HepG2 (cell line): Measurements from ENCODE around the gene UAP1L1. TPM values are rescaled to one million over a fixed set of nuclear protein-coding genes. Genes with fewer than 3 reads are reported as not detected.
A peak's percentile ranks its signal among the peaks of the same experiment; 100 is the strongest.

Experiments used
- ARHGAP35 ChIP-seq: sonication (generic); formaldehyde crosslinking; IDR thresholded peaks from 2 replicates; pipeline ENCODE4 v1.9.0; 2022; ENCODE audit warnings: mild to moderate bottlenecking, inconsistent platforms, moderate library complexity, missing genetic modification reagents, borderline replicate concordance
- HES4 ChIP-seq: sonication (generic); formaldehyde crosslinking; IDR thresholded peaks from 2 replicates; pipeline ENCODE4 v1.9.0; 2021; ENCODE audit warnings: mild to moderate bottlenecking, missing genetic modification reagents, borderline replicate concordance
- HNRNPLL ChIP-seq: fragments of 200-400 bp; formaldehyde crosslinking; IDR thresholded peaks from 2 replicates; pipeline ENCODE4 v1.6.1; 2017; ENCODE audit warnings: mild to moderate bottlenecking, low read depth, low read length; ENCODE audit not compliant: poor library complexity, severe bottlenecking
- MATR3 ChIP-seq: sonication (generic); formaldehyde crosslinking; IDR thresholded peaks from 2 replicates; pipeline ENCODE4 v1.4.0; 2020; ENCODE audit warnings: missing genetic modification reagents
- NFKBIZ ChIP-seq: IDR thresholded peaks from 2 replicates; pipeline ENCODE4 v1.6.1; 2018; ENCODE audit warnings: missing genetic modification reagents, missing compliant biosample characterization
- PITX1 ChIP-seq: sonication (generic); formaldehyde crosslinking; IDR thresholded peaks from 2 replicates; pipeline ENCODE4 v1.5.1; 2020; ENCODE audit warnings: mild to moderate bottlenecking, missing genetic modification reagents
- SIX1 ChIP-seq: sonication (generic); formaldehyde crosslinking; IDR thresholded peaks from 2 replicates; pipeline ENCODE4 v1.4.0; 2020; ENCODE audit warnings: missing genetic modification reagents, borderline replicate concordance
- ZKSCAN8 ChIP-seq: IDR thresholded peaks from 2 replicates; pipeline ENCODE4 v1.6.1; 2016; ENCODE audit warnings: borderline replicate concordance, missing genetic modification reagents, missing compliant biosample characterization
- ZNF274 ChIP-seq: sonication (generic); formaldehyde crosslinking; IDR thresholded peaks from 2 replicates; pipeline ENCODE4 v1.5.1; 2020; ENCODE audit warnings: mild to moderate bottlenecking, missing genetic modification reagents
- ZNF567 ChIP-seq: sonication (generic); formaldehyde crosslinking; IDR thresholded peaks from 2 replicates; pipeline ENCODE4 v1.8.1; 2023; ENCODE audit warnings: mild to moderate bottlenecking, missing genetic modification reagents, borderline replicate concordance
- ZNF746 ChIP-seq: sonication (generic); formaldehyde crosslinking; IDR thresholded peaks from 2 replicates; pipeline ENCODE4 v1.8.0; 2022; ENCODE audit warnings: mild to moderate bottlenecking, missing genetic modification reagents
- ZNF761 ChIP-seq: sonication (generic); formaldehyde crosslinking; conservative IDR thresholded peaks from 2 replicates; pipeline ENCODE4 v1.4.0; 2020; ENCODE audit warnings: mild to moderate bottlenecking, missing genetic modification reagents
- ZNF83 ChIP-seq: sonication (generic); formaldehyde crosslinking; IDR thresholded peaks from 2 replicates; pipeline ENCODE4 v1.4.0; 2020; ENCODE audit warnings: missing genetic modification reagents, mild to moderate bottlenecking, borderline replicate concordance
- ZZZ3 ChIP-seq: sonication (generic); formaldehyde crosslinking; IDR thresholded peaks from 2 replicates; pipeline ENCODE4 v1.4.0; 2020; ENCODE audit warnings: missing genetic modification reagents, mild to moderate bottlenecking, borderline replicate concordance
- polyA plus RNA-seq, 8 experiments: library from polyadenylated mRNA; depleted of rRNA in 3 of 8; stranded (reverse) in 7 of 8; unstranded in 1 of 8; fragments of >200 nt; fragmentation: Illumina TruSeq in 4 of 8; extraction: Trizol in 4 of 8; gene quantifications; 2 replicates each; pipeline versions ENCODE4 v1.2.1 to v1.2.3, GENCODE V29; 2011 to 2016; ENCODE audit warnings: low read depth in 4 of 8, missing spikeins in 1 of 8, mixed read lengths in 1 of 8; ENCODE audit not compliant: insufficient read depth in 1 of 8
- total RNA-seq, 5 experiments: library from RNA; depleted of rRNA; stranded (reverse); fragments of >200 nt; fragmentation: Illumina TruSeq; extraction: Trizol; gene quantifications; 2 replicates each; pipeline ENCODE4 v1.2.3, GENCODE V29; 2016; ENCODE audit warnings: low read depth in 1 of 5
- TF ChIP-seq, protein P1 (sequence below): sonication (generic); formaldehyde crosslinking; IDR thresholded peaks from 2 replicates; pipeline ENCODE4; 2020; ENCODE audit warnings: missing genetic modification reagents, mild to moderate bottlenecking, borderline replicate concordance
- TF ChIP-seq, protein P2 (sequence below): sonication (generic); formaldehyde crosslinking; IDR thresholded peaks from 2 replicates; pipeline ENCODE4 v1.4.0; 2020; ENCODE audit warnings: missing genetic modification reagents
- TF ChIP-seq, protein P3 (sequence below): sonication (generic); formaldehyde crosslinking; IDR thresholded peaks from 2 replicates; pipeline ENCODE4 v1.8.0; 2022; ENCODE audit warnings: missing genetic modification reagents, mild to moderate bottlenecking, moderate library complexity, borderline replicate concordance
- TF ChIP-seq, protein P4 (sequence below): sonication (generic); formaldehyde crosslinking; IDR thresholded peaks from 2 replicates; pipeline ENCODE4 v1.4.0; 2020; ENCODE audit warnings: missing genetic modification reagents, borderline replicate concordance
- TF ChIP-seq, protein P5 (sequence below): sonication (generic); formaldehyde crosslinking; IDR thresholded peaks from 2 replicates; pipeline ENCODE4 v1.5.1; 2020; ENCODE audit warnings: mild to moderate bottlenecking, missing genetic modification reagents, borderline replicate concordance

The UAP1L1 gene
- total and polyA plus RNA-seq, 2 of the 13 experiments (the other 11 are each of a cell fraction or from before 2014, with no cell fraction given), result 5.4 to 6.4 TPM

DNA sequence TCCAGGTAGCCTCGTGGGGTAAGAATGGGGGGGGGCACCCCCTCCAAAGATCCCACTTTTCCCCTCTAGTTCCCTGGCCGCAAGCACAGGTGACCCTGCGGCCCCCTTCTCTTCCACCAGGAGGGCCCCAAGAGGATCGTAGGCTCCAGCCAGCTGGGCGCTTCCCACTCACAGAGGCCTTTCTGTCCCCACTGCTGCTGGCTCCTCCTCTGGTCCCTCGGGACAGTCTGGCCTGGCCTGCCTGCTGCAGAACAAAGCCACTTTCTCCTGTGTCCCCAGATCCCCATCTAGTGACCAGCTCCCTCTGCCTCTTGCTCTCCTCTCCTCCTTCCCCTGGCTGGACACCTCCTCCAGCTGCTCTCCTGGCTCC is 6.4 kb upstream of the UAP1L1 start (continued):
- no peak for TF ChIP-seq ARHGAP35 (CRISPR knock-in tag)
- no peak; the same call in none of the 2 replicates for TF ChIP-seq ZNF274 (CRISPR knock-in tag)
- no peak for TF ChIP-seq ZNF83 (CRISPR knock-in tag)
- TF ChIP-seq, protein P1, sequence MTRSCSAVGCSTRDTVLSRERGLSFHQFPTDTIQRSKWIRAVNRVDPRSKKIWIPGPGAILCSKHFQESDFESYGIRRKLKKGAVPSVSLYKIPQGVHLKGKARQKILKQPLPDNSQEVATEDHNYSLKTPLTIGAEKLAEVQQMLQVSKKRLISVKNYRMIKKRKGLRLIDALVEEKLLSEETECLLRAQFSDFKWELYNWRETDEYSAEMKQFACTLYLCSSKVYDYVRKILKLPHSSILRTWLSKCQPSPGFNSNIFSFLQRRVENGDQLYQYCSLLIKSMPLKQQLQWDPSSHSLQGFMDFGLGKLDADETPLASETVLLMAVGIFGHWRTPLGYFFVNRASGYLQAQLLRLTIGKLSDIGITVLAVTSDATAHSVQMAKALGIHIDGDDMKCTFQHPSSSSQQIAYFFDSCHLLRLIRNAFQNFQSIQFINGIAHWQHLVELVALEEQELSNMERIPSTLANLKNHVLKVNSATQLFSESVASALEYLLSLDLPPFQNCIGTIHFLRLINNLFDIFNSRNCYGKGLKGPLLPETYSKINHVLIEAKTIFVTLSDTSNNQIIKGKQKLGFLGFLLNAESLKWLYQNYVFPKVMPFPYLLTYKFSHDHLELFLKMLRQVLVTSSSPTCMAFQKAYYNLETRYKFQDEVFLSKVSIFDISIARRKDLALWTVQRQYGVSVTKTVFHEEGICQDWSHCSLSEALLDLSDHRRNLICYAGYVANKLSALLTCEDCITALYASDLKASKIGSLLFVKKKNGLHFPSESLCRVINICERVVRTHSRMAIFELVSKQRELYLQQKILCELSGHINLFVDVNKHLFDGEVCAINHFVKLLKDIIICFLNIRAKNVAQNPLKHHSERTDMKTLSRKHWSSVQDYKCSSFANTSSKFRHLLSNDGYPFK (CRISPR knock-in tag), result no peak; the same call in 1 of the 2 replicates
- no peak; the same call in 1 of the 2 replicates for TF ChIP-seq PITX1 (CRISPR knock-in tag)
- TF ChIP-seq, protein P2, sequence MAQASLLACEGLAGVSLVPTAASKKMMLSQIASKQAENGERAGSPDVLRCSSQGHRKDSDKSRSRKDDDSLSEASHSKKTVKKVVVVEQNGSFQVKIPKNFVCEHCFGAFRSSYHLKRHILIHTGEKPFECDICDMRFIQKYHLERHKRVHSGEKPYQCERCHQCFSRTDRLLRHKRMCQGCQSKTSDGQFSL, result 0 out of 2 replicates have a peak, but pooled peaks have one; percentile 37
- TF ChIP-seq ZKSCAN8, result no peak
- TF ChIP-seq ZNF746, result no peak
- TF ChIP-seq ZZZ3 (CRISPR knock-in tag), result no peak
- no peak for TF ChIP-seq ZNF567 (CRISPR knock-in tag)
- TF ChIP-seq, protein P3, sequence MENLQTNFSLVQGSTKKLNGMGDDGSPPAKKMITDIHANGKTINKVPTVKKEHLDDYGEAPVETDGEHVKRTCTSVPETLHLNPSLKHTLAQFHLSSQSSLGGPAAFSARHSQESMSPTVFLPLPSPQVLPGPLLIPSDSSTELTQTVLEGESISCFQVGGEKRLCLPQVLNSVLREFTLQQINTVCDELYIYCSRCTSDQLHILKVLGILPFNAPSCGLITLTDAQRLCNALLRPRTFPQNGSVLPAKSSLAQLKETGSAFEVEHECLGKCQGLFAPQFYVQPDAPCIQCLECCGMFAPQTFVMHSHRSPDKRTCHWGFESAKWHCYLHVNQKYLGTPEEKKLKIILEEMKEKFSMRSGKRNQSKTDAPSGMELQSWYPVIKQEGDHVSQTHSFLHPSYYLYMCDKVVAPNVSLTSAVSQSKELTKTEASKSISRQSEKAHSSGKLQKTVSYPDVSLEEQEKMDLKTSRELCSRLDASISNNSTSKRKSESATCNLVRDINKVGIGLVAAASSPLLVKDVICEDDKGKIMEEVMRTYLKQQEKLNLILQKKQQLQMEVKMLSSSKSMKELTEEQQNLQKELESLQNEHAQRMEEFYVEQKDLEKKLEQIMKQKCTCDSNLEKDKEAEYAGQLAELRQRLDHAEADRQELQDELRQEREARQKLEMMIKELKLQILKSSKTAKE (CRISPR knock-in tag), result no peak
- TF ChIP-seq HNRNPLL, result no peak
- TF ChIP-seq SIX1 (CRISPR knock-in tag), result no peak
- TF ChIP-seq, protein P4, sequence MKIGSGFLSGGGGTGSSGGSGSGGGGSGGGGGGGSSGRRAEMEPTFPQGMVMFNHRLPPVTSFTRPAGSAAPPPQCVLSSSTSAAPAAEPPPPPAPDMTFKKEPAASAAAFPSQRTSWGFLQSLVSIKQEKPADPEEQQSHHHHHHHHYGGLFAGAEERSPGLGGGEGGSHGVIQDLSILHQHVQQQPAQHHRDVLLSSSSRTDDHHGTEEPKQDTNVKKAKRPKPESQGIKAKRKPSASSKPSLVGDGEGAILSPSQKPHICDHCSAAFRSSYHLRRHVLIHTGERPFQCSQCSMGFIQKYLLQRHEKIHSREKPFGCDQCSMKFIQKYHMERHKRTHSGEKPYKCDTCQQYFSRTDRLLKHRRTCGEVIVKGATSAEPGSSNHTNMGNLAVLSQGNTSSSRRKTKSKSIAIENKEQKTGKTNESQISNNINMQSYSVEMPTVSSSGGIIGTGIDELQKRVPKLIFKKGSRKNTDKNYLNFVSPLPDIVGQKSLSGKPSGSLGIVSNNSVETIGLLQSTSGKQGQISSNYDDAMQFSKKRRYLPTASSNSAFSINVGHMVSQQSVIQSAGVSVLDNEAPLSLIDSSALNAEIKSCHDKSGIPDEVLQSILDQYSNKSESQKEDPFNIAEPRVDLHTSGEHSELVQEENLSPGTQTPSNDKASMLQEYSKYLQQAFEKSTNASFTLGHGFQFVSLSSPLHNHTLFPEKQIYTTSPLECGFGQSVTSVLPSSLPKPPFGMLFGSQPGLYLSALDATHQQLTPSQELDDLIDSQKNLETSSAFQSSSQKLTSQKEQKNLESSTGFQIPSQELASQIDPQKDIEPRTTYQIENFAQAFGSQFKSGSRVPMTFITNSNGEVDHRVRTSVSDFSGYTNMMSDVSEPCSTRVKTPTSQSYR (CRISPR knock-in tag), result 0 out of 2 replicates have a peak, but pooled peaks have one; percentile 23
- no peak for TF ChIP-seq ZNF761 (CRISPR knock-in tag)
- TF ChIP-seq NFKBIZ, result no peak
- TF ChIP-seq HES4 (CRISPR knock-in tag), result no peak
- no peak for TF ChIP-seq MATR3 (CRISPR knock-in tag)
- TF ChIP-seq, protein P5, sequence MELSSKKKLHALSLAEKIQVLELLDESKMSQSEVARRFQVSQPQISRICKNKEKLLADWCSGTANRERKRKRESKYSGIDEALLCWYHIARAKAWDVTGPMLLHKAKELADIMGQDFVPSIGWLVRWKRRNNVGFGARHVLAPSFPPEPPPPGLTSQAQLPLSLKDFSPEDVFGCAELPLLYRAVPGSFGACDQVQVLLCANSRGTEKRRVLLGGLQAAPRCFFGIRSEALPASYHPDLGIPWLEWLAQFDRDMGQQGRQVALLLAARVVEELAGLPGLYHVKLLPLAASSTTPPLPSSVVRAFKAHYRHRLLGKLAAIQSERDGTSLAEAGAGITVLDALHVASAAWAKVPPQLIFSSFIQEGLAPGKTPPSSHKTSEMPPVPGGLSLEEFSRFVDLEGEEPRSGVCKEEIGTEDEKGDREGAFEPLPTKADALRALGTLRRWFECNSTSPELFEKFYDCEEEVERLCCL (CRISPR knock-in tag), result no peak
